ENCODE measurements around the gene SGPP1.

DNA sequence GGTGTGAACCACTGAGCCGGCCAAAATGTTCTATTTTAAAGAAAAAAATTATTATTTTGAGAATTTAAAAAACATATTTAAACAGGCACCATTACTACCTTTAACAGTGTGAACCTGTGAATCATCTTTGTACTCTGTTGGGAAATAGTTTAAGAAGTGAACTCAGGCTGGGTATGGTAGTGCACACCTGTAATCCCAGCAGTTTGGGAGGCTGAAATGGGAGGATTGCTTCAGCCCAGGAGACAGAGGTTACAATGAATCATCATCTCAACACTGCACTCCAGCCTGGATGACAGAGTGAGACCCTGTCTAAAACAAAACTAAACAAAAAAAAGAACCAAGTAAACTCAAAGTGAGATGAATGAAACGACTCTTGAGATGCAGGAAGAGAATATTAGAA lies 83.1 kb downstream of the SGPP1 start:
- TF ChIP-seq POLR2A (IDR thresholded peaks at IDR 0.05; ENCODE audit: low read length) (no peak), GATA1 (IDR thresholded peaks at IDR 0.05; ENCODE audit: low read depth, low read length) (no peak)
